DND-41 (cell line): ENCODE measurements around the gene ACKR3.
A peak's percentile ranks its signal among the peaks of the same experiment; 100 is the strongest.

Experiments
- ATAC-seq: fragments of 200-7000 bp; cut with Tn5 transposase; 3 replicates; pipeline ENCODE4 v1.9.1; 2021; ENCODE audit warnings: low read depth; ENCODE audit not compliant: insufficient read depth
- DNase-seq: peaks from one replicate; pipeline ENCODE4 v3.0.0-alpha.2; 2020
- H2AFZ ChIP-seq: 2 replicates; pipeline ENCODE4 v1.6.0; 2012; ENCODE audit warnings: low read depth, low read length
- H3K27ac ChIP-seq: 2 replicates; pipeline ENCODE4 v1.5.1; 2012; ENCODE audit warnings: low read length, inconsistent platforms
- H3K27me3 ChIP-seq: fragments of 200-600 bp; sonication (generic); 2 replicates; pipeline ENCODE4 v1.6.0; 2012; ENCODE audit warnings: low read length, mild to moderate bottlenecking, inconsistent platforms; ENCODE audit not compliant: insufficient read depth, poor library complexity
- H3K36me3 ChIP-seq: 2 replicates; pipeline ENCODE4 v1.5.1; 2012; ENCODE audit warnings: low read length, inconsistent platforms; ENCODE audit not compliant: insufficient read depth
- H3K4me1 ChIP-seq: 2 replicates; pipeline ENCODE4 v1.5.1; 2012; ENCODE audit warnings: mild to moderate bottlenecking, low read length; ENCODE audit not compliant: insufficient read depth
- H3K4me2 ChIP-seq: 2 replicates; pipeline ENCODE4 v1.6.0; 2012; ENCODE audit warnings: mild to moderate bottlenecking, moderate library complexity, low read length, inconsistent platforms; ENCODE audit not compliant: insufficient read depth
- H3K4me3 ChIP-seq, 2 experiments: fragments of 200-600 bp in 1 of 2; shearing (Covaris generic) in 1 of 2; 2 replicates each; pipeline ENCODE4 v1.5.1; 2012 to 2016; ENCODE audit warnings: inconsistent platforms in 2 of 2, low read length in 2 of 2, mild to moderate bottlenecking in 2 of 2, low read depth in 1 of 2, moderate library complexity in 1 of 2
- H3K79me2 ChIP-seq: 2 replicates; pipeline ENCODE4 v1.6.0; 2012; ENCODE audit warnings: low read length, inconsistent platforms; ENCODE audit not compliant: insufficient read depth
- H3K9ac ChIP-seq: 2 replicates; pipeline ENCODE4 v1.6.0; 2012; ENCODE audit warnings: low read depth, mild to moderate bottlenecking, inconsistent platforms, low read length, moderate library complexity
- H3K9me3 ChIP-seq: 2 replicates; pipeline ENCODE4 v1.5.1; 2012; ENCODE audit warnings: low read length, moderate library complexity, mild to moderate bottlenecking, inconsistent platforms; ENCODE audit not compliant: insufficient read depth, severe bottlenecking
- H4K20me1 ChIP-seq: 2 replicates; pipeline ENCODE4 v1.6.0; 2012; ENCODE audit warnings: low read length; ENCODE audit not compliant: insufficient read depth
- EZH2 ChIP-seq: IDR thresholded peaks from 3 replicates; pipeline ENCODE4 v1.6.1; 2012; ENCODE audit warnings: borderline replicate concordance, low read depth, mild to moderate bottlenecking, moderate library complexity, low read length, inconsistent platforms; ENCODE audit not compliant: severe bottlenecking
- TF ChIP-seq, protein P1 (sequence below): IDR thresholded peaks from 2 replicates; pipeline ENCODE4 v1.5.1; 2012; ENCODE audit warnings: borderline replicate concordance, low read length, moderate library complexity, mild to moderate bottlenecking; ENCODE audit not compliant: poor library complexity, severe bottlenecking; ENCODE audit errors: extremely low read depth

ACKR3 gene

DNA sequence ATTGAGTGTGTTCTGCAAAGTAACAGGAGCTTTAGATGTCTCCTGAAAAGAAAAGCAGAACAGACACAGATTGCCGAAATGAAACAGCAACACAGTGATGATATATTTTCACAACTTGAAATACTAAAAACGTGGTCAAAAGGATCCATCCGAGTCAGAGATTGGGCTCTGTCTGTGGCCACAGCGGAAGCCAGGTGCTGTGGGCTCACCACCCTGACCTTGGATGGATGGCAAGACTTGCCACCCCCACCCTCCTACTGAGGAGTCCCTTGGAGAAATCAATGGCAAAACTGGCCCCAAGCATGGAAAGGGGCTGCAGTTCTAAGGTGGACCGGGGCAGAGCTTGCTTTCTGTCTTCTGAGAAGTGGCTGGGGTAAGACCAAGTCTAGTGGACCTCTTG, 31.4 kb upstream of the ACKR3 start:
- Histone ChIP-seq H3K27ac (peak overlapping the region; percentile 91), H3K9ac (peak overlapping the region; percentile 58), H3K4me2 (peak overlapping the region; percentile 77), H3K9me3 (no peaks in the 10 kb centered on the region), H3K36me3 (no peaks in the 10 kb centered on the region), H3K79me2 (peaks cover 45% of the 10 kb centered on the region), H2AFZ (peak overlapping the region; percentile 85), H3K4me1 (peaks cover 49% of the 10 kb centered on the region), H3K27me3 (no peaks in the 10 kb centered on the region), H3K4me3 (peak overlapping the region; percentile 20 to 63; a peak in 3 of 4 replicates), H4K20me1 (no peaks in the 10 kb centered on the region)
- TF ChIP-seq EZH2: no peak
- TF ChIP-seq, protein P1, sequence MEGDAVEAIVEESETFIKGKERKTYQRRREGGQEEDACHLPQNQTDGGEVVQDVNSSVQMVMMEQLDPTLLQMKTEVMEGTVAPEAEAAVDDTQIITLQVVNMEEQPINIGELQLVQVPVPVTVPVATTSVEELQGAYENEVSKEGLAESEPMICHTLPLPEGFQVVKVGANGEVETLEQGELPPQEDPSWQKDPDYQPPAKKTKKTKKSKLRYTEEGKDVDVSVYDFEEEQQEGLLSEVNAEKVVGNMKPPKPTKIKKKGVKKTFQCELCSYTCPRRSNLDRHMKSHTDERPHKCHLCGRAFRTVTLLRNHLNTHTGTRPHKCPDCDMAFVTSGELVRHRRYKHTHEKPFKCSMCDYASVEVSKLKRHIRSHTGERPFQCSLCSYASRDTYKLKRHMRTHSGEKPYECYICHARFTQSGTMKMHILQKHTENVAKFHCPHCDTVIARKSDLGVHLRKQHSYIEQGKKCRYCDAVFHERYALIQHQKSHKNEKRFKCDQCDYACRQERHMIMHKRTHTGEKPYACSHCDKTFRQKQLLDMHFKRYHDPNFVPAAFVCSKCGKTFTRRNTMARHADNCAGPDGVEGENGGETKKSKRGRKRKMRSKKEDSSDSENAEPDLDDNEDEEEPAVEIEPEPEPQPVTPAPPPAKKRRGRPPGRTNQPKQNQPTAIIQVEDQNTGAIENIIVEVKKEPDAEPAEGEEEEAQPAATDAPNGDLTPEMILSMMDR: no peak
- ATAC-seq (peak; percentile 44), DNase-seq (peak; percentile 59)

DNA sequence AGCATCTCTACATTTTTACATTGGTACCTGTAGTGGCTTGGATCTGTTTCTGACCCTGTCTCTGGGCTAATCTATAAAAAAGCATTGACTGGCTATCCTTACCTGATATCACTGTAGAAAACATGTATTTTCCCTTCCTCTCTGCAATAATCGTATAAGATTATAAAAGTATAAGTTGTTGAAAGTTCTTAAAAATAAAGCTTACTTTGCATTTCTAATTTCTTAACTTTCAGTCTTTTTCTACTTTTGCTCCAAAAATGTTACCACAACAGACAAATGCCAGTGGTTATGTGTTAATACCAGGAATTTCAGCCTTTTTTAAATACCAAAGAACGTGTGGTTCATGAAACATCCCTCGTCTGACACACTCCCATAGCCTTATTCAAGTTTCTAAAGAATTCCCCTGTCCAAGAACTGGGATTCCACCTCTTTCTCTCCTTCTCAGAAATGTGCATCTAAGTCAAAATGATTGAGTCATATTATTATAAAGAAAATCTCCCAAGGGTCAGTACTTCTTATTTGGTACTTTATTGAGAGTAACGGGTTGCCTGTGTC, 28.5 kb upstream of the ACKR3 start:
- no peaks in the 10 kb centered on the region for H3K9me3 ChIP-seq
- H3K4me1 ChIP-seq: peaks cover 66% of the 10 kb centered on the region
- H3K4me3 ChIP-seq: no peak overlapping the region
- H3K27me3 ChIP-seq: no peaks in the 10 kb centered on the region
- DNase-seq: no peak
- H2AFZ ChIP-seq: no peak overlapping the region
- TF ChIP-seq EZH2: no peak
- TF ChIP-seq, protein P1: no peak
- H3K4me2 ChIP-seq: no peak overlapping the region
- H3K36me3 ChIP-seq: no peaks in the 10 kb centered on the region
- no peaks in the 10 kb centered on the region for H4K20me1 ChIP-seq
- peaks cover 53% of the 10 kb centered on the region for H3K79me2 ChIP-seq
- no peak for ATAC-seq
- H3K27ac ChIP-seq: no peak overlapping the region
- H3K9ac ChIP-seq: no peak overlapping the region

DNA sequence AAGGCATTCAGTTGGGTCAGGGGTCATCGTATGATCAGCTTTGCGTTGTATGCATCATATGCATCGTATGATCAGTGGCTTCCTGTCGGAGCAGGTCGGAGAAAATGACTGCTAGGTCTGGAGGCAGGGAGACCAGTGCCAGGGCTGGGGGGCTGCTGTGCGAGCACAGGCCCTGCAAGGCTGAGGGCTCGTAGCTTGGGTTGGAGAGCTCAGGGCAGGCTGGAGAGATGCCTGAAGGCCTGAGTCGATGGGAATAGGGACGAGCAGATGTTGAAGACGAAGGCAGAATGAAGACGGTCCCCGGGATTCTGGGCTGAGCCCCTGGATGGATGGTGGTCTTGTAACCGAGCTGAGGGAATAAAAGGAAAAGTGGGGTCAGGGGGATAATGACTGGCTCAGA, 25.3 kb upstream of the ACKR3 start:
- Histone ChIP-seq H2AFZ (no peak overlapping the region), H3K36me3 (no peaks in the 10 kb centered on the region), H3K9ac (peak overlapping the region; percentile 61; the same call in 1 of the 2 replicates), H3K4me1 (peaks cover 65% of the 10 kb centered on the region), H3K4me2 (no peak overlapping the region), H3K27ac (peak overlapping the region; percentile 97), H3K79me2 (peaks cover 32% of the 10 kb centered on the region), H4K20me1 (no peaks in the 10 kb centered on the region), H3K4me3 (no peak overlapping the region), H3K27me3 (no peaks in the 10 kb centered on the region), H3K9me3 (no peaks in the 10 kb centered on the region)
- TF ChIP-seq, protein P1: no peak
- TF ChIP-seq EZH2: no peak
- ATAC-seq (no peak), DNase-seq (no peak)

DNA sequence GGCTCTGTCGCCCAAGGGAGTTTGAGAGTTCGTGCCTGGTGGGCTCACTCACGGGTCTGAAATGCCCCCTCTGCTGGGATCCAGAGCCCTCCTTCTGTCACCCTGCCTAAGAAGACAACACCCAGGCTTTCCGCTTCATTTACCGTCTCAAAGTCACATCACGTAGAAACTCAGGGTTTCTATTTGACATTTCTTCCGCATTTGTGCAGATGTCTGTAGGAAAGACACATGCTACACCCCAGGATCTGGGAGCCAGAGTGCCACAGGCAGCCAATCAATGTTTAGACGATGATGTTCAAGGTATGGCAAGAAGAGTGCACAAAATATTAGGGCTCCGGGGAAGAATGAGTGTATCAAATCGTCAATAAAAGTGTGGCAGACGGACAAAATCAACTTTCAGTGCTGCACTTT, 24.4 kb upstream of the ACKR3 start:
- H3K79me2 ChIP-seq: peaks cover 24% of the 10 kb centered on the region
- peak; percentile 22 for DNase-seq
- H3K9me3 ChIP-seq: no peaks in the 10 kb centered on the region
- H3K9ac ChIP-seq: peak overlapping the region; percentile 61
- H2AFZ ChIP-seq: peak overlapping the region; percentile 54
- no peak for TF ChIP-seq EZH2
- TF ChIP-seq, protein P1: no peak
- no peak overlapping the region for H3K4me3 ChIP-seq
- peak overlapping the region; percentile 65 for H3K4me2 ChIP-seq
- no peaks in the 10 kb centered on the region for H3K27me3 ChIP-seq
- H3K36me3 ChIP-seq: no peaks in the 10 kb centered on the region
- ATAC-seq: no peak
- peak overlapping the region; percentile 97 for H3K27ac ChIP-seq
- H3K4me1 ChIP-seq: peaks cover 56% of the 10 kb centered on the region
- no peaks in the 10 kb centered on the region for H4K20me1 ChIP-seq
